SK-N-SH (cell line): Measurements from ENCODE around the gene CNEP1R1. TPM values are rescaled to one million over a fixed set of nuclear protein-coding genes. Genes with fewer than 3 reads are reported as not detected.

Source experiments
- CTCF ChIA-PET: fragments of 300-600, 350-600 bp; formaldehyde crosslinking; extraction: SDS; loops from one replicate; lab custom pipeline; 2021; lab: Yijun Ruan, JAX
- POLR2A ChIA-PET: fragments of 350-600 bp; sonication (Branson Sonifier 250); formaldehyde crosslinking; extraction: SDS; loops from one replicate; lab custom pipeline; 2020; ENCODE audit warnings: antibody characterized with exemption, inconsistent platforms; lab: Yijun Ruan, JAX
- DNase-seq: peaks from one replicate; pipeline ENCODE4 v3.0.0; 2012
- H2AFZ ChIP-seq: fragments of 200-600 bp; sonication (generic); 2 replicates; pipeline ENCODE4 v1.8.1; 2016; ENCODE audit warnings: antibody characterized with exemption, mild to moderate bottlenecking, low read depth
- H3F3A ChIP-seq: fragments of 200-600 bp; sonication (generic); replicated peaks from 2 replicates; pipeline ENCODE3; 2016; ENCODE audit warnings: antibody characterized with exemption, mild to moderate bottlenecking; ENCODE audit not compliant: insufficient read depth
- H3K27ac ChIP-seq, 2 experiments: fragments of 200-500 bp in 1 of 2; fragments of 200-600 bp in 1 of 2; sonication (Bioruptor generic) in 1 of 2; sonication (generic), shearing (Covaris generic) in 1 of 2; 2 replicates each; pipeline versions ENCODE4 v1.5.1 to v1.6.1; 2014 to 2016; ENCODE audit warnings: low read depth in 2 of 2, inconsistent platforms in 1 of 2, low read length in 1 of 2, mild to moderate bottlenecking in 1 of 2, mixed read lengths in 1 of 2
- H3K27me3 ChIP-seq: fragments of 200-600 bp; sonication (generic), shearing (Covaris generic); 2 replicates; pipeline ENCODE4 v1.6.1; 2016; ENCODE audit warnings: mixed run types; ENCODE audit not compliant: insufficient read depth
- H3K36me3 ChIP-seq, 2 experiments: fragments of 200-500 bp in 1 of 2; fragments of 200-600 bp in 1 of 2; sonication (Bioruptor generic) in 1 of 2; sonication (generic) in 1 of 2; replicated peaks in 1 of 2; 2 replicates each; pipeline versions ENCODE3 to v1.5.1; 2014 to 2016; ENCODE audit warnings: low read length in 1 of 2, mild to moderate bottlenecking in 1 of 2; ENCODE audit not compliant: insufficient read depth in 2 of 2, control insufficient read depth in 1 of 2
- H3K4me1 ChIP-seq, 2 experiments: fragments of 200-500 bp in 1 of 2; fragments of 200-600 bp in 1 of 2; sonication (Bioruptor generic) in 1 of 2; sonication (generic), shearing (Covaris generic) in 1 of 2; 2 replicates each; pipeline versions ENCODE4 v1.5.1 to v1.6.1; 2014 to 2016; ENCODE audit warnings: low read depth in 1 of 2, low read length in 1 of 2, mixed run types in 1 of 2; ENCODE audit not compliant: insufficient read depth in 2 of 2, control insufficient read depth in 1 of 2
- H3K4me2 ChIP-seq: fragments of 200-600 bp; sonication (generic), shearing (Covaris generic); 2 replicates; pipeline ENCODE4 v1.6.1; 2017; ENCODE audit warnings: mixed run types
- H3K4me3 ChIP-seq, 2 experiments: fragments of 200-500 bp in 1 of 2; fragments of 200-600 bp in 1 of 2; sonication (Bioruptor generic) in 1 of 2; sonication (generic), shearing (Covaris generic) in 1 of 2; 2 replicates each; pipeline versions ENCODE4 v1.5.1 to v1.8.1; 2014 to 2016; ENCODE audit warnings: low read depth in 2 of 2, inconsistent platforms in 1 of 2, low read length in 1 of 2, mild to moderate bottlenecking in 1 of 2, mixed read lengths in 1 of 2, moderate library complexity in 1 of 2
- H3K79me2 ChIP-seq: fragments of 200-600 bp; sonication (generic); 2 replicates; pipeline ENCODE4 v1.8.1; 2017; ENCODE audit warnings: mild to moderate bottlenecking; ENCODE audit not compliant: insufficient read depth
- H3K9ac ChIP-seq: fragments of 200-600 bp; sonication (generic); 2 replicates; pipeline ENCODE4 v1.6.1; 2017; ENCODE audit warnings: mixed run types
- H3K9me2 ChIP-seq: fragments of 200-600 bp; sonication (generic); 2 replicates; pipeline ENCODE4 v1.6.1; 2017; ENCODE audit warnings: mixed run types
- H3K9me3 ChIP-seq: fragments of 200-600 bp; sonication (generic); 2 replicates; pipeline ENCODE4 v1.6.1; 2017; ENCODE audit warnings: mixed run types, mild to moderate bottlenecking, moderate library complexity
- H4K20me1 ChIP-seq: fragments of 200-600 bp; sonication (generic); 2 replicates; pipeline ENCODE4 v1.6.1; 2017; ENCODE audit warnings: mild to moderate bottlenecking, mixed run types; ENCODE audit not compliant: insufficient read depth
- EZH2phosphoT487 ChIP-seq: fragments of 200-600 bp; sonication (generic); IDR thresholded peaks from 2 replicates; pipeline ENCODE4 v1.6.1; 2017; ENCODE audit warnings: low read depth, mixed run types, mild to moderate bottlenecking, antibody characterized with exemption, moderate library complexity, borderline replicate concordance
- FOSL2 ChIP-seq: IDR thresholded peaks from 2 replicates; pipeline ENCODE4 v1.4.0; 2012; ENCODE audit warnings: low read depth, mild to moderate bottlenecking, moderate library complexity, borderline replicate concordance
- FOXM1 ChIP-seq: IDR thresholded peaks from 2 replicates; pipeline ENCODE4 v1.4.0; 2012; ENCODE audit warnings: low read depth, mild to moderate bottlenecking
- GABPA ChIP-seq: IDR thresholded peaks from 2 replicates; pipeline ENCODE4 v1.4.0; 2012; ENCODE audit warnings: low read depth, mild to moderate bottlenecking
- IRF3 ChIP-seq: fragments of 150-350 bp; IDR thresholded peaks from 2 replicates; pipeline ENCODE4 v1.6.1; 2016; ENCODE audit warnings: mild to moderate bottlenecking, low read depth, low read length
- MAX ChIP-seq: IDR thresholded peaks from 2 replicates; pipeline ENCODE4 v1.4.0; 2012; ENCODE audit warnings: low read depth
- MXI1 ChIP-seq: IDR thresholded peaks from 2 replicates; pipeline ENCODE4 v1.6.1; 2012; ENCODE audit warnings: mild to moderate bottlenecking, low read depth, low read length, improper control_type of control experiment
- NRF1 ChIP-seq: IDR thresholded peaks from 2 replicates; pipeline ENCODE4 v1.6.1; 2012; ENCODE audit warnings: low read depth, mild to moderate bottlenecking, low read length
- RAD21 ChIP-seq: IDR thresholded peaks from 2 replicates; pipeline ENCODE4 v1.6.1; 2012; ENCODE audit warnings: mild to moderate bottlenecking, low read length
- TAF1 ChIP-seq: IDR thresholded peaks from 2 replicates; pipeline ENCODE4 v1.6.1; 2012; ENCODE audit warnings: low read depth, mild to moderate bottlenecking, low read length, moderate library complexity, borderline replicate concordance
- TEAD4 ChIP-seq: IDR thresholded peaks from 2 replicates; pipeline ENCODE4 v1.4.0; 2012; ENCODE audit warnings: mild to moderate bottlenecking, borderline replicate concordance; ENCODE audit not compliant: insufficient read depth
- YY1 ChIP-seq: IDR thresholded peaks from 2 replicates; pipeline ENCODE4 v1.4.0; 2012; ENCODE audit warnings: low read depth, mild to moderate bottlenecking
- WGBS: methylation state at CpG from one replicate; pipeline ENCODE4 v1.1.6; 2017; ENCODE audit warnings: low lambda C conversion rate; 5-methylcytosine and 5-hydroxymethylcytosine counted together
- polyA plus RNA-seq, 3 experiments: library from polyadenylated mRNA; depleted of rRNA; stranded (reverse); fragments of >200 nt; gene quantifications; 2 replicates each; pipeline ENCODE4 v1.2.3, GENCODE V29; 2012
- TF ChIP-seq, protein P1 (sequence below): IDR thresholded peaks from 2 replicates; pipeline ENCODE4 v1.4.0; 2012; ENCODE audit warnings: low read depth, borderline replicate concordance
- TF ChIP-seq, protein P2 (sequence below): fragments of 200-600 bp; sonication (generic); IDR thresholded peaks from 2 replicates; pipeline ENCODE4 v1.6.1; 2017; ENCODE audit warnings: antibody characterized with exemption, mild to moderate bottlenecking, moderate library complexity

The CNEP1R1 gene
- polyA plus RNA-seq, 1 of the 3 experiments (the other 2 are of a cell fraction), result 19.2 TPM

DNA sequence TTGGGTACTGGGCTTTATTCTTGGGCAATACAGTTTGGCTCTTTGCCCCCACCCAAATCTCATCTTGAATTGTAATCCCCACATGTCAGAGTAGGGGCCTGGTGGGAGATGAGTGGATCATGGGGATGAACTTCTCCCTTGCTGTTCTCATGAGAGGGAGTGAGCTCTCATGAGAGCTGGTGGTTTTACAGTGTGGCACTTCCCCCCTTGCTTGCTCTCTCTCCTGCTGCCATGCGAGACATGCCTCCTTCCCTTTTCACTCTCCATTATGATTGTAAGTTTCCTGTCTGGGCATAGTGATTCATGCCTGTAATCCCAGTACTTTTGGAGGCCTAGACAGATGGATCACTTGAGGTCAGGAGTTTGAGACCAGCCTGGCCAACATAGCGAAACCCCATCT, 18.1 kb upstream of the CNEP1R1 start:
- no peaks in the 10 kb centered on the region for H3K4me1 ChIP-seq
- H3K27me3 ChIP-seq, result no peaks in the 10 kb centered on the region
- H3K9ac ChIP-seq, result no peak overlapping the region
- no peak overlapping the region for H3K27ac ChIP-seq
- no peak overlapping the region for H2AFZ ChIP-seq
- no peak overlapping the region for H3K4me2 ChIP-seq
- H3K9me2 ChIP-seq, result no peaks in the 10 kb centered on the region
- H3K79me2 ChIP-seq, result no peaks in the 10 kb centered on the region
- no peaks in the 10 kb centered on the region for H4K20me1 ChIP-seq
- no peaks in the 10 kb centered on the region for H3K36me3 ChIP-seq
- no peaks in the 10 kb centered on the region for H3F3A ChIP-seq
- TF ChIP-seq MXI1 (no peak), IRF3 (no peak), RAD21 (no peak), EZH2phosphoT487 (no peak), GABPA (no peak), TEAD4 (no peak), MAX (no peak), TAF1 (no peak), NRF1 (no peak), YY1 (no peak)
- TF ChIP-seq, protein P1, sequence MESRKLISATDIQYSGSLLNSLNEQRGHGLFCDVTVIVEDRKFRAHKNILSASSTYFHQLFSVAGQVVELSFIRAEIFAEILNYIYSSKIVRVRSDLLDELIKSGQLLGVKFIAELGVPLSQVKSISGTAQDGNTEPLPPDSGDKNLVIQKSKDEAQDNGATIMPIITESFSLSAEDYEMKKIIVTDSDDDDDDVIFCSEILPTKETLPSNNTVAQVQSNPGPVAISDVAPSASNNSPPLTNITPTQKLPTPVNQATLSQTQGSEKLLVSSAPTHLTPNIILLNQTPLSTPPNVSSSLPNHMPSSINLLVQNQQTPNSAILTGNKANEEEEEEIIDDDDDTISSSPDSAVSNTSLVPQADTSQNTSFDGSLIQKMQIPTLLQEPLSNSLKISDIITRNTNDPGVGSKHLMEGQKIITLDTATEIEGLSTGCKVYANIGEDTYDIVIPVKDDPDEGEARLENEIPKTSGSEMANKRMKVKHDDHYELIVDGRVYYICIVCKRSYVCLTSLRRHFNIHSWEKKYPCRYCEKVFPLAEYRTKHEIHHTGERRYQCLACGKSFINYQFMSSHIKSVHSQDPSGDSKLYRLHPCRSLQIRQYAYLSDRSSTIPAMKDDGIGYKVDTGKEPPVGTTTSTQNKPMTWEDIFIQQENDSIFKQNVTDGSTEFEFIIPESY, result no peak
- no peak for DNase-seq
- ChIA-PET POLR2A (no interaction called here), CTCF (interaction anchor here (2.7 kb wide), 1 partner anchor 18 kb away, joined by 16 read pairs; the partner anchor contains the start of gene CNEP1R1)
- H3K4me3 ChIP-seq, result no peak overlapping the region
- 40% methylated on average over 2 of the region's 2 CpGs for WGBS
- H3K9me3 ChIP-seq, result no peaks in the 10 kb centered on the region

- no peaks in the 10 kb centered on the region for H4K20me1 ChIP-seq
- TF ChIP-seq FOXM1 (no peak), RAD21 (no peak), TEAD4 (no peak), FOSL2 (no peak), IRF3 (no peak)
- TF ChIP-seq, protein P2, sequence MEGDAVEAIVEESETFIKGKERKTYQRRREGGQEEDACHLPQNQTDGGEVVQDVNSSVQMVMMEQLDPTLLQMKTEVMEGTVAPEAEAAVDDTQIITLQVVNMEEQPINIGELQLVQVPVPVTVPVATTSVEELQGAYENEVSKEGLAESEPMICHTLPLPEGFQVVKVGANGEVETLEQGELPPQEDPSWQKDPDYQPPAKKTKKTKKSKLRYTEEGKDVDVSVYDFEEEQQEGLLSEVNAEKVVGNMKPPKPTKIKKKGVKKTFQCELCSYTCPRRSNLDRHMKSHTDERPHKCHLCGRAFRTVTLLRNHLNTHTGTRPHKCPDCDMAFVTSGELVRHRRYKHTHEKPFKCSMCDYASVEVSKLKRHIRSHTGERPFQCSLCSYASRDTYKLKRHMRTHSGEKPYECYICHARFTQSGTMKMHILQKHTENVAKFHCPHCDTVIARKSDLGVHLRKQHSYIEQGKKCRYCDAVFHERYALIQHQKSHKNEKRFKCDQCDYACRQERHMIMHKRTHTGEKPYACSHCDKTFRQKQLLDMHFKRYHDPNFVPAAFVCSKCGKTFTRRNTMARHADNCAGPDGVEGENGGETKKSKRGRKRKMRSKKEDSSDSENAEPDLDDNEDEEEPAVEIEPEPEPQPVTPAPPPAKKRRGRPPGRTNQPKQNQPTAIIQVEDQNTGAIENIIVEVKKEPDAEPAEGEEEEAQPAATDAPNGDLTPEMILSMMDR, result no peak
Measured at GRCh38 chr16:50007744-50008143, 17.3 kb upstream of the CNEP1R1 start.

More at GRCh38 chr16:50007744-50008143, 17.3 kb upstream of the CNEP1R1 start:
- H3K9ac ChIP-seq, result no peak overlapping the region
- no peaks in the 10 kb centered on the region for H3K9me2 ChIP-seq
- no peak overlapping the region for H3K4me3 ChIP-seq
- no peaks in the 10 kb centered on the region for H3K9me3 ChIP-seq
- H3K79me2 ChIP-seq, result no peaks in the 10 kb centered on the region
- no peaks in the 10 kb centered on the region for H3K27me3 ChIP-seq
- POLR2A ChIA-PET, result no interaction called here
- H3K4me2 ChIP-seq, result no peak overlapping the region
- H3F3A ChIP-seq, result no peaks in the 10 kb centered on the region
- no peak for DNase-seq
- no peak overlapping the region for H2AFZ ChIP-seq
- H3K36me3 ChIP-seq, result no peaks in the 10 kb centered on the region
- H3K4me1 ChIP-seq, result no peaks in the 10 kb centered on the region
- WGBS, result 21% methylated on average over 1 of the region's 1 CpG
- CTCF ChIA-PET, result interaction anchor here (1.4 to 2.7 kb wide), 2 partner anchors 17 to 206 kb away, joined by 5 to 16 read pairs; partner anchors contain the start of gene CNEP1R1
- H3K27ac ChIP-seq, result no peak overlapping the region
